Hindlimb muscle (tissue), 1 donor: ENCODE measurements around the gene DCUN1D3. TPM values are rescaled to one million over a fixed set of nuclear protein-coding genes. Genes with fewer than 3 reads are reported as not detected.
"Not testable (repeated sequence)": the region's sequence is repeated elsewhere in the genome, so short reads cannot be mapped to it uniquely, and the experiment has no call there.

Source experiments
- DNase-seq: peaks from one replicate; pipeline ENCODE4 v3.0.0-alpha.2; 2013
- polyA plus RNA-seq: library from polyadenylated mRNA; unstranded; fragments of 120-200 nt; gene quantifications from one replicate; pipeline ENCODE4 v1.2.1, GENCODE V29; 2013; ENCODE audit not compliant: insufficient read length

Gene DCUN1D3
- polyA plus RNA-seq, 1 donor: 5.2 TPM

DNA sequence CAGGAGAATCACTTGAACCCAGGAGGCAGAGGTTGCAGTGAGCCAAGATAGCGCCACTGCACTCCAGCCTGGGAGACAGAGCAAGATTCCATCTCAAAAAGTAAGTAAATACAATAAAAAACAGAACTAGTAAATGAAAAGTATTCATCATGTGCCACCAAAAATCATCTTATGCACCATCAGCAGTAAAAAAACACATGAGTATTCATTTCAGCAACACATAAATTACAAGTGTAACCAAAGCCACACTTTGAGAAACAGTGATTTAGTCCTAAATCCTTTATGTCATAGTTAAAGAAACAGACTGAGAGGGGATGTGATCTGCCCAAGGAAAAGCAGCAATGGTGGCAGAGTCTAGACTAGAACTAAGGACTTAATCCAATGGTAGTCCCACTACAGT lies 13.0 kb downstream of the DCUN1D3 start:
- no peak for DNase-seq

DNA sequence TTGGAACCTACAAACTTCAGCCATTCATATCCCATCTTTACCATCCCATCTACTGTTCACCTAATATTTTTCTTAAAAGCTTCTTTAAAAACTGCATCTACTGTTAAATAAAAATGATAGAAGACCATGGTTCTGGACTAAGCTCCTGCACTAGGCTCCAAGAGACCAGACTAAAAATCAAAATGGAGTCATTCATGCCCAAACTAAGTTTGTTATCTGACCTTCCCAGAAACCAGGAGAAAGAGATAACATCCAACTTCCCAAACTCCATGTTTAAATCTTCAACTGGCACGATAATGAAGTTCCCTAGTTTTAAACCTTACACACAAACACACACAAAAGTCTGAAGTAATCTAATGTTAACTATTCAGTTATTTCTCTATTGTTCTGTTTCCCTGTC lies 13.8 kb downstream of the DCUN1D3 start:
- DNase-seq: no peak

DNA sequence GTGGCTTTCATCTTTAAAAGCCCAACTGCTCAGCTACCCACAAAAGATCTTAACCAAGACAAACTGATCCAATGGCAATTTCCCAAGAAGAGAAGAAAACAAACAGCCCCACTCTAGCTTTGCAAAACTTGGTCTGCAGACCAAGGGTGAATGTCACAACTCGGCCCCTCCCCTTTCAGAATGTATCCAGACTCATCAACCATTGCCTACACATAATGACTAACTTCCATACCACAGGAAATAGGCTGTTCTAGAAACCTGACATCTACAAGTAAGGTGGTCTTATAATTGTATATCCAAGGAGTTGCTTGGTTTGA lies 16.0 kb downstream of the DCUN1D3 start:
- no peak for DNase-seq

DNA sequence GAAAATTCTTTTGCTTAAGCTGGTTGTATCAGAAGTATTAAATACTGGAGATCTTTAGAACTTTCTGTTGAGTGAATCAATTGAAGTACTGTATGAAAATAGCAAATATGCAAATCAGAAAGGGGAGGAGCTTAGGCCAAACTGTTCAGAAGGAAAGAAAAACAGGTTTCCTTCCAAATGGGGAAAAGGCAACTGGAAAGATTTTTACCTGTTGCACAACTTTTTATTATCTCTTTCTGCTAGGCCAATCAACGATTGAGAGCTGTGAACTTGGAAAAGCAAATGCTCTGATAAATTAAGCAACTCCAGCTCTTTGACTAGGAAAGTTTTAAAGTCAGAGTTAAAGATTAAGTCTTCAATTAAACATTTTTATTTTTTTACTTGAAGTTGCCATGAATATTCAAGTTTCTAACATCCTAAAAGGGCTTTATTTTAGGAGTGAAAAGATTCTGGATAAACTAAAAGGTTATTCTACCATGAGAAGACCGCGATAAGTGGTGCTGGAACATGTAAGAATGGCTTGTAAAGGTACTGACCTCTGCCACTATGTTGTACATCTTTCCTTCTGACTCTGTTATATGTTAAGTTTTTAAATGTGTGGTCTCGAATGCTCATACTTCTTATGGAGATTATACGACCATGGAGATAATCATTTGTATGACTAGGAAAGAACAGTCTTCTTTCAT lies 16.5 kb downstream of the DCUN1D3 start:
- DNase-seq: no peak

DNA sequence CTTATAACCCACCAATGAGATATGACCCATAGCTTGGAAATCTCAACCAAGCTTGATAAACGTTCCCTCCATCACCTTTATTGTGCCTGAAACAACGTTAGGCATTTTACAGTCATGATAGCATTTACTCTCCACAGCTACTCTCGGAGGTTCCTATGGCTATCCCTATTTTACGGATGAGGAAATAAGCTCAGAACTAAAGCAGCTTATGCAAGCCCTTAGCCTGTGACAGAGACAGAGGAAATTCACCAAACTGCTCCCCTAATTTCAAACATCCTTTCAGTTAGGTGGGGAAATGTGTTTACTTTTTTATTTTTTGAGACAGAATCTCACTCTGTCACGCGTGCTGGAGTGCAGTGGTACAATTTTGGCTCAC lies 18.7 kb downstream of the DCUN1D3 start:
- DNase-seq: no peak

DNA sequence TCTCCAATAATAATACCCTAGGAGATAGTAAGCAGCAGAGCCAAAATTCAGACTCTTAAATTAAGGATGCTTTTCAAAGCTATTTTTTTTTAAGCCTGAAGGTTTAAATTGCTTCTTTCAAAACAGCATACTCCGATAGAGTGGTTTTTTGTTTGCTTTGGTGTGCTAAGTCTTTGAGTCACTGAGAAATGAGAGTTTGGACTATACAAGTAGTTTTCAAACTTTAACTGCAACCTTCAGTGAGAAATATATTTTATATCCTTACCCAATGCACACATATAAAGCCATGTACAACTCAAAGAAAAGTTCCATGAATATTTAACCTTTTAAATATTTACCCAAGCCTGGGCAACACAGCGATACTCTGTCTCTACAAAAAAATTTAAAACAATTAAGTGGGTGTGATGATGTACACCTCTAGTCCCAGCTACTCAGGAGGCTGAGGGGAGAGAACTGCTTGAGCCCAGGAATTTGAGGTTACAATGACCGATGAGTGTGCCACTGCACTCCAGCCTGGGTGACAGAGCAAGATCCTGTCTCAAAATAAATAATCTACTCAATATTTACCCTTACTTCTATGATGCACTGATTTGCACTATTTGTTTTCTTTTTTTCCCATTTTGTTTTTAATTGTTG lies 19.2 kb downstream of the DCUN1D3 start:
- DNase-seq: no peak

DNA sequence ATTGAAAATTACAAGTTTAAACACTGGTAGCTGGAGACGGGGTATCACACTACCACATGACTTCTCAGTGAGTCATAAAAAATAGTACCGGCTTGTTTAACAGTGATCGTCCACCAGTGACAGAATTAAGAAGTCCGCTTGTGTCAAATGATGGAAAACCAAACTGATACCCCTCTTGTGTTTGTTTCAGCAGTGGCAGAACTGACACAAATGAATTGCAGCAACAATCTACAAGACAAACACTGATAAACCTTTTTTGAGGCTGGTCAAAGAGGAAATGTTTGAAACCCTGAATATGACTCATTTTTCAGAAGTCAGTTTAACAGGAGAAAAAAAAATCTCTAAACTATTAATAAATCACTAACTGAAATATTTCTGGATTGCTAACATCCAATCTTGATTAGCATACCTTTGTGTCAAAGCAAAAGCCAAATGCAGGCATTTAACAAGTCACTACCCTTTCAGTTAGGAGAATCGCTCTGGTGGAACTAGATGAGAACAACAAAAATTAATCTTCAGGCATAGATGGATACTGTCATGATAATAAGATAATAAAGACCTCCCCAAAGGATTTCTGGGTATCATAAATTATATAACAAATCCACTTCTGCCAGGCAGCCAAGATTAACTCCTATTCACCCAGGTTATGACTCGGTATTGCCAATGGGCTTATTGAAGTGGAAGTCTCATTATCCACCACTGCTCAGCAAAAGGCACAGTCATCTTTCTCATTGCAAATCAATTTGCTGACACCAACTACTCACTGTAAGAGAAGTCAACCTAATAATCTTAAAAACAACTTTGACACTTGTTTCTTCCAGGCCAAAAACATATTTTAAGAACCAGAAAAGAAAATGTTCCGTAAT lies 20.8 kb downstream of the DCUN1D3 start:
- DNase-seq: no peak

DNA sequence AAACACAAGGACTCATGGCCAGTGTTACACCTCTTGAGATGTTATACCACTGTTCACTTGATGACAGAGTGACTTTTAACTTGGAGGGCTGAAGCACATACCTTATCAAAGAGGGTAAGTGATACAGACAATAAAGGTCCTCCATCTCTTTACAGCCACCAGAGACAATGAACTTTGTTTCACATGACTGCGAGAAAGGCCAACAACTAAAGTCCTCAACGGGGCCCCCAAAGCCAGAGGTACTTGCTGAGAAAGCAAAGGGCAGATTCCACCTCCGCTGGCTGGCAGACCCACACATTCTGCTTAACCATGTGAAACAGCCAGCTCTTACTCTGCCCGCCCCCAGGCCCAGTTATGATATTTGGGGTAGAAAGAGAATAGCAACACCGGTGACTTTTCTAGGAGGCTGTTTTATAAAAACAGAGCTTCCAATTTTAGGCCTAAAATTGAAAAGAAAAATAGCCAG lies 21.4 kb downstream of the DCUN1D3 start:
- no peak for DNase-seq

DNA sequence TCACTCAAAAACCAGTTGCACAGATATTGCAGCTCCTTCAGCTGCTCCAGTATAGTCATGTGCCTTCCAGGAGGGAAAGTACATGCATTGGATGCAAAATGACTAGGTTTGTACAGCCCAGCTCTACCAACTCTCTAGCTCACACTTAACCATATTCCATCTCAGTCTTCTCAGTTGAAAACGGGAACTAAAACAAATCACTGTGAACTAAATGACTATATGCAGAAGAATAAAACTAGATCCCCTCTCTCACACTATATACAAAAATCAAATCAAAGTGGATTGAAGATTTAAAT lies 24.9 kb downstream of the DCUN1D3 start:
- DNase-seq: no peak

DNA sequence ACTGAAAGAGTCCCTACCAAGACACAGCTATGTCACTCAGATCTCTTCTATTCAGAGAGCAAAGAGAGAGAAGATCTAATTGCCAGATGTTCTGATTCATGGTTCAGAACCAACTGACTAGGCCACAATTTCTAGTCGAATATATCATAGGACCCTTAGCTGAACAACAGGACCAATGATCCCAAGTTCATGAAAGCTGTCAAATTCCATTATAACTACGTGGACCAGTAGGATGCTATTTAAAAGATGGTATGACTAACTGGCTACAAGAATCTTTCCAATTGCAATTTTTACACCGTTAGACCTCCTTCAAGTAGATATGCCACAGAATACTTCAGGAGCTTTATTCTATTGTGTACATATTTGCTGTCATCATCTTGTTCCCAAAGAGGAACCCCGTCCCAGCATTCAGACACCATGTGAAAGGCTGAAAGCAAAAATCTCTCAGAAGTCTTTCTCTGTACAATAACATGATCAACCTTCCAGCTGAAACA lies 26.0 kb downstream of the DCUN1D3 start:
- DNase-seq: no peak

DNA sequence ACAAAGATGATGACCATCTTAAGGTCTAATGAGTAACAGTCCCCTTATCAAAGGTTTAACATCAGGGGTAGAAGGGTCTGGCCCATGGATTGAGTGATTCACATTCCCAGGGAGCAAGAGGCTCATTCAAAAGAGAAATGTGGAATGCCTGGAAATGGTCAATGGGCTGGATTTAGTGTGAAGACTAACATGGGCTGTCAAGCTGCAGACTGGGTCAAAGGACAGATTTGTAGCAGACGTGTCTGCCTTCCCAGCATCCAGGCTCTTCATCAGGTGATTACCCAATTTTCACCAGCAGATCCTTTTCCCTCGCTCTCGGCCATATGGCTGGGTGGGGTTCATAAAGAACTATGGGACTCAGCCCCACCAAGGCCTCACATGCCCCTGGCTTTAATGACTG lies 26.8 kb downstream of the DCUN1D3 start:
- no peak for DNase-seq

DNA sequence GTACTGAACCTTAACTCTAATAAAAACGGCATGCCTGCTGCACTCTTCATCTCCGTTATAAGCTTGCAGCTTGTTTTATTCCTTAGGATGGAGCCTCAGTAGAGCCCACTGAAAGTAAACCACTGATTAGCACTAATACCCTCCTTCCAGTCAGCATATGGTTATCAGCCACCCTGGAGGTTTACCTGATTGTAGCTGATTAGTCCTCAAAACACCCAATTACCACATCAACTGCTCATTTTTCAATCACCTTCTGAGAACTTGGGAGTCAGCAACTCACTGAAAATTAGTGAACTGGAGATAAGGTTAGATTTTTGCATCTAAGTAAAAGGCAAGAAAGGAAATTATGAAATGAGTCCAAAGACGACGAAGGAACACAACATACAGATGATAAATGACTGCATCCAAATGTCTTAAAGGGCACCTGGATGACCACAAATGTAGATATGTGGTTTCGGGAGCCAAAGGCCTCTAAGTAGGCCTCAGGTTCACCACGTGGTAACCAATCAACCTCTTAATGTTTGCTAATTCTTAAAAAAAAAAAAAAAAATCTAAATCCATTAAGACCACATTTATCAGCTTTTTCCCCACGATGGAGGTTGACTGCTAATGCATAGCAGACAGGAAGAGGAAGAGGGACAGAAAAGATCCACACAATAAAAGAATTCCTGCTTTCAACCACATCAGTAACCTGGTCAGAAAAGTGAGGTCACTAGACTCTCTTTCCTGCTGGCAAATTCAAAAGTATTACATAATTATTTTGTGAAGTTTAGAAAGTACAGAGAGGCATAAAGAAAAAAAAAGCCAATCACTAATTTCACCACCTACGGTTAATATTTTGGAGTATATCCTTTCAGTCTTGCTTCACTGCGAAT lies 28.0 kb downstream of the DCUN1D3 start:
- no peak for DNase-seq

DNA sequence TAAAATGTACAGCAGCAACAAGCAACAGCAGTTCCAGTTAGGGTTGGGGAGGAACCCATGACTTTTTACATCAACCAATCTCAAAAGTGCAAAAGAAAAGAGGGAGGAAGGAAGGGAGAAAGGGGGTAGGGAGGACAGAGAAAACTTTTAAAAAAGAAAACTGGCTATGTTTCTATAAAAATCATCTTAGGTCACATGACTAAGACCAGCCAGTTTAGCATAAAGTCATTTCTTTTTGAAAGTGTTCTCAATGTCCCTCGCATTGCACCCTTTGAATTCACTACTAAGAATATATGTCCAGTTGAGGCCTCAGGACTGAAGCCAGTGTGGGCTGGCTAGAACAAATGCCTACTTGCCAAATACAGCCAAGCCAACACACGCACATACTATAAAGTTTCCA lies 28.9 kb downstream of the DCUN1D3 start:
- DNase-seq: no peak

DNA sequence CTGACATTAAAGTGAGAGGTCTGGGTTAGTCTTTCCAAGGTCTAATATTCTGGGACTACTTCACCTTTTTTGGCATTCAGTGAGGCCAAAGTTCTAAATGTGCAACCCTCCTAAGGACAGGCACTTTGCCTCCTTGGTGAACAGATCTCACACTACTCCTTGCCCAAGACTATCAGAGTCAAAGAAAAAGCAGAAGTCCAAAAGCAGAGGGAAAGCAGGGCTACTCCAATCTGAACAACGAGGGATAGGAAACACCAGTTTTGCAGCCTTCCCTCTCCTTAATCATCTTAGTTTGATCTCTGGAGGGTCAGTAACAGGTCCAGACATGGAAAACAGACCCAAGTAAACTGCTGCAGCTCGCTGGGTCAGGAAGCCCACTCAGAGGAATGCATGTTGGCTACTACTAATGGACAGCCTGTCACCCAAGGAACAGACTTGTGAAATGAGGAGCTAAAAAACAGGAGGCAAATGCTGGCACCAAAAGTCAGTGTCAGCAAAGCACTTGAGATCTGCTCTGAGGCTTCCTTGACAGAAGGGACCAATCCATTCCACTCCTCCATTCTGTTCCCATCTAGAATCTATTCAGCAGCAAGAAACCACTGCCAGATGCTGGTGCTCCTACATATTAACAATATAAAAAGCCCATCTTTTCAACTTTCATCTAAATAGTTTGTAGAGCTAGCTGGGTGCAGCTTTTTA lies 29.9 kb downstream of the DCUN1D3 start:
- no peak for DNase-seq

DNA sequence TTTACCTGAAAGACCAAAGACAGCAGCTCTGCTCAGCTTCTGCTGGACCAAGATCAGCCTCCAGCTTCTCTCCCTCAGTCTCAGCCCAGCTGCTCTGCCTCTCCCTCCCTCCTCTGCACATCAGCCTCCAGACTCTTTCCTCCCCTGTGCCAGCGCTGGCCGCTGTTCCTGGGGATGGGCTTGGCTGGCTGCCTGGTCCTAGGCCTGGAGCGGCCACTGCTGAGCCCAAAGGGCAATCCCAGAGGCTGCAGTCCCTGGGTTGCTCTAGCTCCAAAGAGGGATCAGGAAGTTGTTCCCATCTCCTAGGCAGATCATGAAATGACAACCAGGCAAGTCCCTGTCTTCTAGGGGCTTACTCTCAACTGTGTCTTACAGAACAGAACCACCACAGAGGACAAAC lies 31.3 kb downstream of the DCUN1D3 start:
- peak; percentile 45 for DNase-seq

DNA sequence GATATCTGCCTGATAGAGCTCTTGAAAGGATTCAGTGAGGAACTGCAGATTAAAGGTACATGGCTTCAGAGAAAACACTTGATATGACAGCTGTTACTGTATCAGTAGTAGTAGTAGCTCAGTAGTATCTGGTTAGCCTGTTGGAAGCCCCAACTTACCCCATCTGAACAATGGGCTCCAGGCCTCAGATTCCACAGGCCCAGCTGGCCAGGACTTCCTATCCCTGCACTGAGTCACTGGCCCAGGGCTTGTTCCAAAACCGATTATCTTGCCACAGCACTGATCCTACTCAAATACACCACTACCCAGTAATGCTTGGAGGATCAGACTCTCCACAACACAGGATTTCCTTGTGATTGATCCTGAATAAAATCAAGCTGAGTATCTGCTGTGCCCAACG lies 32.6 kb downstream of the DCUN1D3 start:
- DNase-seq: no peak

DNA sequence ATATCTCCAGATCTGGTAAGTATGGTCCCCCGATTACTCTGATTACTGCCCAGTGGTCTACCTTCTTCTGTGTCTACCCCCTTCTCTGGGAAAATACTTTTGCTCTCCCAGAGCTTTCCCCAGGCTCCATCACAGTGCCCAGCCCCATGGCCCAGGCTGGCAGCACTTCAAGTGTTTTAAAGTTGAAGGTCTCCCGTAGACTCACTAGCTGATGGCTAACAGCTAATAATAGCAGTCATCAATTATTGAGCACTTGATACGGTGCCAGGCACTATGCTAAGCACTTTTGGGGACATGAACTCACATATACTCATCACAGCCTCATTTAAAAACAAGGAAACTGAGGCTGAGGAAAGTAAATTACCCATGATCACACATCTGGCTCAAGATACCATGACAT lies 33.4 kb downstream of the DCUN1D3 start:
- DNase-seq: no peak

DNA sequence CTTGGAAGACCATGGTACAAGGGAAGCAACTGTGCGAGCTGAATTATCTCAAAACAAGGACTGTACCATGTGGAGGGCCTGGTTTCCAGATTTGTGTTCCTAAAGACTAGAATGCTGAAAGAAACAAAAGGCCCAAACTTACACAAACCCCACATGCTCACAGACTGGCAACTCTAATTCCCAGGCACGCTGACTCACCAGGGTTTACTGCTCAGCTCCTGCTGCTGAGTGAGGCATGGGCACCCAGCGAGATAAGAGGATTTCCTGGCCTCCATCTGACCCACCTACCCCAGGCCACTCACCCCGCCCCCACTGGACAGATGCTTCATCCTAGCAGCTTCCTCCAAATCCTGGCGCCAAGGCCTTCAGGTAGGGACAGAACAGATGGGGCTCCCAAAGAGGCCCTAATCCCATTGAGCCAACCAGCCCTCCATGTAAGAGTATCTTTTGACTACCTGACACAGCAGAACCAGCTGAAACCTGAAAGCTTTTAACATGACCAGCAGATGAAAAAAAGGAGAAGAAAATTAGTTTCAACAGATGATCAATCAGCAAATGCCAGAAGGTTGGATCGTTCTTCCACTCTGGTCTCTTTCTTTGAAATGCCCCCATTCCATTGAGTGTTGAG lies 33.9 kb downstream of the DCUN1D3 start:
- no peak for DNase-seq

DNA sequence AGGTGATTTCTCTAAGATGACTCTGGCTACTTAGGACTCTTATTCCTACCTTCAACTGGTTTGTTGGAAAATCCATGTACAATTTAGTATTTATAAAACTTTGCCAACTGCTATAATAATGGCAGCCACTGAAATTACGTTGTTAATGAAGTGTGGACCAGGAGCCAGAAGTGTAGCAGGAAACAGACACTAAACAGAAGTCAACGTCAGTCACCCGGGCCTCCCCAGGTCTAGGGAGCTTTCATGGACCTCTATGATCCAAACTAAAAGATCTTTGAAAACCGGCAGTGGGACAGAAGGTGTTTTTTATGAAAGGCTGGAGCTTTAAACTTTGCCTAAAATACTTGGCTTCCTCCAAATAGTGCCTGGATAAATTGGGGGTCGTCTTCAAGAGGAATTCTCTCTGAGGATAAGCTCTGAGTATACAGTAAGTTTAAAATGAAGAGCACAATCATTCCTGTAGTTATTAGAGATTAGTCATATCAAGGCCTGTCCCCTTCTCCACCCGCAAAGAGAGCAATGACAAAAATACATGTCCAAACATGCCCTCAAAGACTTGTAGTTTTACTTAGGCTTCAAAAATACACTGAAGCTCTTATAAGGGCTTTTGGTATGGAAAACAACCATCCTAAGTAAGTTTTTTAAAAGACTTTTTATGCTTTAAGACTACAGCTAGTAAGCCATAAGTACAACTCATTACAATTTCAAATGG lies 34.6 kb downstream of the DCUN1D3 start:
- no peak for DNase-seq

DNA sequence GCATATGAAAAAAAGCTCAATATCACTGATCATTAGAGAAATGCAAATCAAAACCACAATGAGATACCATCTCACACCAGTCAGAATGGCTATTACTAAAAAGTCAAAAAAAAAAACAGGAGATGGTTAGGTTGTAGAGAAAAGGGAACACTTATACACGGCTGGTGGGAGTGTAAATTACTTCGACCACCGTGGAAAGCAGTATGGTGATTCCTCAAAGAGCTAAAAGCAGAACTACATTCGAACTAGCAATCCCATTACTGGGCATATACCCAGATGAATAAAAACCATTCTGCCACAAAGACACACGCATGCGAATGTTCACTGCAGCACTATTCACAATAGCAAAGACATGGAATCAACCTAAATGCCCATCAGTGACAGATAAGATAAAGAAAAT lies 35.8 kb downstream of the DCUN1D3 start:
- DNase-seq: not testable (repeated sequence)
